GM12878 (cell line): ENCODE results near the gene ST3GAL5. TPM values are rescaled to one million over a fixed set of nuclear protein-coding genes. Genes with fewer than 3 reads are reported as not detected.

Experiments
- ATAC-seq: fragments of 200-7000 bp; cut with Tn5 transposase; 3 replicates; pipeline ENCODE4 v1.9.1; 2020; ENCODE audit warnings: mild to moderate bottlenecking, moderate library complexity
- BruUV-seq: library from RNA; stranded (reverse); fragments of 400-500 nt; replicated peaks from 2 replicates; lab custom pipeline; 2021; lab: Mats Ljungman, UMichigan
- CTCF ChIA-PET: fragments of 300-600 bp; sonication (Branson Sonifier 250); formaldehyde crosslinking; extraction: SDS; loops from one replicate; lab custom pipeline; 2021; ENCODE audit warnings: inconsistent platforms; lab: Yijun Ruan, JAX
- POLR2A ChIA-PET: fragments of 350-600 bp; formaldehyde crosslinking; extraction: SDS; loops from one replicate; lab custom pipeline; 2021; ENCODE audit warnings: inconsistent platforms; lab: Charles Lee
- RAD21 ChIA-PET: fragments of 300-600 bp; sonication (Branson Sonifier 250); formaldehyde crosslinking; loops from one replicate; lab custom pipeline; 2023; ENCODE audit warnings: antibody characterized with exemption; ENCODE audit not compliant: unreplicated experiment; lab: Charles Lee
- SMC1A ChIA-PET: fragments of 300-600 bp; sonication (Branson Sonifier 250); formaldehyde crosslinking; loops from one replicate; lab custom pipeline; 2023; ENCODE audit not compliant: unreplicated experiment, uncharacterized antibody; lab: Charles Lee
- DNase-seq: peaks from one replicate; pipeline ENCODE4 v3.0.0-alpha.2; 2011; ENCODE audit warnings: low read depth, low spot score
- FAIRE-seq: peaks from 3 replicates; lab custom pipeline; 2011; peaks lifted over from hg19 to GRCh38; lab: Jason Lieb, UNC
- H2AFZ ChIP-seq: 2 replicates; pipeline ENCODE4 v1.6.0; 2011; ENCODE audit warnings: low read depth, low read length, control low read depth; ENCODE audit not compliant: control insufficient read depth
- H3K27ac ChIP-seq: 2 replicates; pipeline ENCODE4 v1.5.1; 2011; ENCODE audit warnings: control low read depth; ENCODE audit not compliant: control insufficient read depth, insufficient read depth
- H3K27me3 ChIP-seq, 2 experiments: replicated peaks in 1 of 2; 2 replicates each; pipeline versions ENCODE4 v1.6.0 to v1.6.1; 2011; ENCODE audit warnings: low read length in 1 of 2; ENCODE audit not compliant: control insufficient read depth in 2 of 2, insufficient read depth in 2 of 2
- H3K36me3 ChIP-seq, 2 experiments: 2 replicates each; pipeline ENCODE4 v1.5.1; 2011; ENCODE audit warnings: low read length in 1 of 2; ENCODE audit not compliant: control insufficient read depth in 2 of 2, insufficient read depth in 2 of 2
- H3K4me1 ChIP-seq: 2 replicates; pipeline ENCODE4 v1.6.1; 2011; ENCODE audit warnings: mild to moderate bottlenecking, low read length, moderate library complexity, mixed read lengths; ENCODE audit not compliant: control insufficient read depth, insufficient read depth
- H3K4me2 ChIP-seq: 2 replicates; pipeline ENCODE4 v1.6.0; 2011; ENCODE audit warnings: control low read depth; ENCODE audit not compliant: control insufficient read depth, insufficient read depth
- H3K4me3 ChIP-seq: fragments of 200-600 bp; sonication (generic); 2 replicates; pipeline ENCODE4 v1.5.1; 2016
- H3K79me2 ChIP-seq: 2 replicates; pipeline ENCODE4 v1.6.0; 2011; ENCODE audit warnings: low read length; ENCODE audit not compliant: control insufficient read depth, insufficient read depth
- H3K9ac ChIP-seq: 2 replicates; pipeline ENCODE4 v1.8.0; 2011; ENCODE audit warnings: low read length, control low read depth, mixed read lengths; ENCODE audit not compliant: control insufficient read depth, insufficient read depth
- H3K9me3 ChIP-seq: replicated peaks from 3 replicates; pipeline ENCODE4 v1.5.1; 2011; ENCODE audit warnings: mild to moderate bottlenecking, low read length; ENCODE audit not compliant: control insufficient read depth, insufficient read depth
- H4K20me1 ChIP-seq: 2 replicates; pipeline ENCODE4 v1.6.0; 2011; ENCODE audit not compliant: control insufficient read depth, insufficient read depth
- EP300 ChIP-seq, 2 experiments: fragments of 150-350 bp in 1 of 2; IDR thresholded peaks; 2 replicates each; pipeline ENCODE4 v1.6.1; 2011 to 2012; ENCODE audit warnings: low read depth in 2 of 2, low read length in 2 of 2, borderline replicate concordance in 1 of 2, improper control_type of control experiment in 1 of 2, inconsistent platforms in 1 of 2; ENCODE audit not compliant: control insufficient read depth in 1 of 2
- EZH2 ChIP-seq: IDR thresholded peaks from 2 replicates; pipeline ENCODE4 v1.6.1; 2012; ENCODE audit warnings: low read depth, mild to moderate bottlenecking, control low read depth, inconsistent platforms, low read length, borderline replicate concordance; ENCODE audit not compliant: control insufficient read depth
- MTA2 ChIP-seq: fragments of 450-650 bp; IDR thresholded peaks from 2 replicates; pipeline ENCODE4 v1.6.1; 2016; ENCODE audit warnings: low read depth, mild to moderate bottlenecking, moderate library complexity
- NR2C1 ChIP-seq: fragments of 450-650 bp; IDR thresholded peaks from 2 replicates; pipeline ENCODE4 v1.6.1; 2017; ENCODE audit warnings: antibody characterized with exemption, mild to moderate bottlenecking, moderate library complexity
- PAX5 ChIP-seq: IDR thresholded peaks from 2 replicates; pipeline ENCODE4 v1.6.1; 2011; ENCODE audit warnings: low read depth, low read length, borderline replicate concordance
- RAD21 ChIP-seq: IDR thresholded peaks from 2 replicates; pipeline ENCODE4 v1.6.1; 2011; ENCODE audit warnings: mild to moderate bottlenecking, low read depth, low read length, moderate library complexity; ENCODE audit not compliant: insufficient read depth
- TBL1XR1 ChIP-seq: IDR thresholded peaks from 2 replicates; pipeline ENCODE4 v1.6.1; 2012; ENCODE audit warnings: low read depth, low read length, improper control_type of control experiment
- WGBS: methylation state at CpG from one replicate; pipeline ENCODE4 v1.1.6; 2016; ENCODE audit warnings: low lambda C conversion rate; ENCODE audit not compliant: insufficient replicate concordance, insufficient coverage; ENCODE audit errors: missing lambda C conversion rate; 5-methylcytosine and 5-hydroxymethylcytosine counted together
- in situ Hi-C: fragments of 300-500 bp; cut with MboI; formaldehyde crosslinking; loops from 9 replicates; pipeline ENCODE4 v1.14.3; 2018; ENCODE audit warnings: mixed read lengths
- intact Hi-C: fragments of 100-400 bp; cut with micrococcal nuclease; formaldehyde crosslinking; loops from one replicate; pipeline ENCODE4 v1.14.2; 2022; ENCODE audit not compliant: unreplicated experiment
- polyA plus RNA-seq, 11 experiments: library from polyadenylated mRNA; depleted of rRNA in 4 of 11; unstranded in 6 of 11; stranded (reverse) in 5 of 11; fragments of >200 nt; fragmentation: Nextera tagmentation in 4 of 11; fragmentation: Illumina TruSeq in 1 of 11; extraction: Ambion mirVana in 4 of 11; extraction: Trizol in 1 of 11; gene quantifications; 1 replicate in 1 of 11; 2 replicates in 10 of 11; pipeline versions ENCODE4 v1.2.1 to v1.2.3, GENCODE V29; 2011 to 2016; ENCODE audit warnings: inconsistent platforms in 2 of 11, missing spikeins in 2 of 11, low read depth in 1 of 11
- total RNA-seq, 4 experiments: library from RNA; depleted of rRNA in 3 of 4; stranded (reverse); fragments of >200 nt in 3 of 4; fragmentation: Illumina TruSeq in 1 of 4; extraction: Trizol in 1 of 4; gene quantifications; 2 replicates each; pipeline versions ENCODE4 v1.2.1 to v1.2.3, GENCODE V29; 2013 to 2021
- TF ChIP-seq, protein P1 (sequence below): fragments of 450-650 bp; IDR thresholded peaks from 2 replicates; pipeline ENCODE4 v1.6.1; 2016; ENCODE audit warnings: mild to moderate bottlenecking
- TF ChIP-seq, protein P2 (sequence below), 3 experiments: IDR thresholded peaks in 2 of 3; conservative IDR thresholded peaks in 1 of 3; 2 replicates each; pipeline ENCODE4 v1.5.1; 2011; ENCODE audit warnings: low read depth in 3 of 3, low read length in 3 of 3, mild to moderate bottlenecking in 3 of 3, control low read depth in 2 of 3, moderate library complexity in 2 of 3, inconsistent platforms in 1 of 3, mixed read lengths in 1 of 3; ENCODE audit not compliant: control insufficient read depth in 2 of 3, insufficient read depth in 1 of 3; ENCODE audit errors: extremely low read depth in 1 of 3
- TF ChIP-seq, protein P3 (sequence below): IDR thresholded peaks from 2 replicates; pipeline ENCODE4 v1.6.1; 2012; ENCODE audit warnings: low read depth, low read length, improper control_type of control experiment
- TF ChIP-seq, protein P4 (sequence below): fragments of 450-650 bp; formaldehyde crosslinking; IDR thresholded peaks from 2 replicates; pipeline ENCODE4 v1.4.0; 2022; ENCODE audit warnings: mild to moderate bottlenecking, moderate library complexity

ST3GAL5 gene
- total and polyA plus RNA-seq, 10 of the 15 experiments (the other 5 are each of a cell fraction or from before 2014, with no cell fraction given) = 5.2 to 60.9 (median 10.2) TPM

DNA sequence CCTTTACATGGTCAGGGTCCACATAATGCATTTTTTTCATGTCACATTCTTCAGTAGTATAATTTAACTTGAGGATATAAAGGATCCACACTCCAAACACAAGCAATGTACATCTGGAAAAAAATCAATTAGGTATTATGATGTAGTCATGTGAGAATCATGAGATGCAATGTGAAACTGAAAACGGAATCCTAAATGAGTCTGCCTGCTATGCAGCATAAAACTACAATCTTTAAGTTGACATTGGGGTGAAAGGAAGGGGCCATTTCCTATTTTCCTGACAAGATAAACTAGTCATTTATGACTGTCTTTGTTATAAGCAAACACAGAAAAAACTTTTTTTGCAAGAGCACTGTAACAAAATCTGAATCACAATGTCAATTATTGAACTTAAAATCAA, 27.6 kb downstream of the ST3GAL5 start (continued):
- TF ChIP-seq, protein P1, sequence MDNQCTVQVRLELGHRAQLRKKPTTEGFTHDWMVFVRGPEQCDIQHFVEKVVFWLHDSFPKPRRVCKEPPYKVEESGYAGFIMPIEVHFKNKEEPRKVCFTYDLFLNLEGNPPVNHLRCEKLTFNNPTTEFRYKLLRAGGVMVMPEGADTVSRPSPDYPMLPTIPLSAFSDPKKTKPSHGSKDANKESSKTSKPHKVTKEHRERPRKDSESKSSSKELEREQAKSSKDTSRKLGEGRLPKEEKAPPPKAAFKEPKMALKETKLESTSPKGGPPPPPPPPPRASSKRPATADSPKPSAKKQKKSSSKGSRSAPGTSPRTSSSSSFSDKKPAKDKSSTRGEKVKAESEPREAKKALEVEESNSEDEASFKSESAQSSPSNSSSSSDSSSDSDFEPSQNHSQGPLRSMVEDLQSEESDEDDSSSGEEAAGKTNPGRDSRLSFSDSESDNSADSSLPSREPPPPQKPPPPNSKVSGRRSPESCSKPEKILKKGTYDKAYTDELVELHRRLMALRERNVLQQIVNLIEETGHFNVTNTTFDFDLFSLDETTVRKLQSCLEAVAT = peak; percentile 47; the same call in 1 of the 2 replicates
- TF ChIP-seq, protein P2, sequence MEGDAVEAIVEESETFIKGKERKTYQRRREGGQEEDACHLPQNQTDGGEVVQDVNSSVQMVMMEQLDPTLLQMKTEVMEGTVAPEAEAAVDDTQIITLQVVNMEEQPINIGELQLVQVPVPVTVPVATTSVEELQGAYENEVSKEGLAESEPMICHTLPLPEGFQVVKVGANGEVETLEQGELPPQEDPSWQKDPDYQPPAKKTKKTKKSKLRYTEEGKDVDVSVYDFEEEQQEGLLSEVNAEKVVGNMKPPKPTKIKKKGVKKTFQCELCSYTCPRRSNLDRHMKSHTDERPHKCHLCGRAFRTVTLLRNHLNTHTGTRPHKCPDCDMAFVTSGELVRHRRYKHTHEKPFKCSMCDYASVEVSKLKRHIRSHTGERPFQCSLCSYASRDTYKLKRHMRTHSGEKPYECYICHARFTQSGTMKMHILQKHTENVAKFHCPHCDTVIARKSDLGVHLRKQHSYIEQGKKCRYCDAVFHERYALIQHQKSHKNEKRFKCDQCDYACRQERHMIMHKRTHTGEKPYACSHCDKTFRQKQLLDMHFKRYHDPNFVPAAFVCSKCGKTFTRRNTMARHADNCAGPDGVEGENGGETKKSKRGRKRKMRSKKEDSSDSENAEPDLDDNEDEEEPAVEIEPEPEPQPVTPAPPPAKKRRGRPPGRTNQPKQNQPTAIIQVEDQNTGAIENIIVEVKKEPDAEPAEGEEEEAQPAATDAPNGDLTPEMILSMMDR (IDR thresholded peaks at IDR 0.05 in 2 of 3, conservative IDR thresholded peaks at IDR 0.05 in 1 of 3; ENCODE audit: control insufficient read depth in 2 of 3, extremely low read depth in 1 of 3, insufficient read depth in 1 of 3, low read depth in 3 of 3, low read length in 3 of 3) = no peak
- TF ChIP-seq MTA2 (peak; percentile 60; the same call in 1 of the 2 replicates), RAD21 (no peak), NR2C1 (no peak), PAX5 (peak; percentile 19; the same call in 1 of the 2 replicates)

DNA sequence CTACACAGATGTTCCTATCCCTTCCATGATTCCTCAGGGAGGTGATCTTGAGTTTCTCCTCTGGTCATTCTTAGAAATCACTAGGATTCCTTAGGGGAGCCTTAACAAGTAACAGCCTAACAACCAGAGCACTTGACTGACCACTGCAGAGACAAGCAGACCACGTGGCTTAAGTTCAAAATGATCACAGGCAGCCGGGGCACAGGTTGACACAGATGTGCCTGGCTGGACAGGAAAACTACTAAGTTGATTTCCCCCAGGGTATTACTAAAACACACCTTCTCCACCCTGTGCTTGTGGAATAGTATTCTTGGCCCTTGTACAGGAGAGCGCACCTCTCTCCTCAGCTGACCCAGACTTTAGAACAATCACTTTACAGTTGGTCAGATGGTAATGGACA, 29.9 kb downstream of the ST3GAL5 start:
- Histone ChIP-seq H3K9me3 (peaks cover 8% of the 10 kb centered on the region), H3K27me3 (peaks cover 0 to 3% of the 10 kb centered on the region in 2 experiments; a peak in 1 of 4 replicates), H3K4me2 (no peak overlapping the region), H3K36me3 (peaks cover 0 to 7% of the 10 kb centered on the region in 2 experiments; a peak in 2 of 4 replicates), H3K4me1 (peaks cover 22% of the 10 kb centered on the region), H3K27ac (no peak overlapping the region), H3K9ac (no peak overlapping the region), H3K79me2 (no peaks in the 10 kb centered on the region), H3K4me3 (no peak overlapping the region), H4K20me1 (no peaks in the 10 kb centered on the region), H2AFZ (no peak overlapping the region)
- no peak for ATAC-seq
- no peak for FAIRE-seq
- in situ Hi-C loops = no loop called here
- CTCF ChIA-PET = interaction anchor here (1.1 to 1.9 kb wide), 4 partner anchors 21 to 32 kb away, joined by 3 to 11 read pairs (median 7); no protein-coding TSS in a partner anchor
- intact Hi-C loops = no loop called here
- no TSS peak for BruUV-seq
- POLR2A ChIA-PET = interaction anchor here (3.7 kb wide), 1 partner anchor 27 kb away, joined by 34 read pairs; the partner anchor contains the start of gene ST3GAL5
- RAD21 ChIA-PET = interaction anchor here (0.5 to 1.8 kb wide), 3 partner anchors 137 to 891 kb away, joined by 4 to 13 read pairs (median 7); no protein-coding TSS in a partner anchor
- SMC1A ChIA-PET = interaction anchor here (1.1 to 2.7 kb wide), 6 partner anchors 19 to 245 kb away, joined by 3 to 21 read pairs (median 4); partner anchors contain the start of gene ST3GAL5
- no peak for DNase-seq
- WGBS = 31% methylated on average over 3 of the region's 3 CpGs
- TF ChIP-seq, protein P3, sequence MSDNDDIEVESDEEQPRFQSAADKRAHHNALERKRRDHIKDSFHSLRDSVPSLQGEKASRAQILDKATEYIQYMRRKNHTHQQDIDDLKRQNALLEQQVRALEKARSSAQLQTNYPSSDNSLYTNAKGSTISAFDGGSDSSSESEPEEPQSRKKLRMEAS = no peak
- TF ChIP-seq, protein P4, sequence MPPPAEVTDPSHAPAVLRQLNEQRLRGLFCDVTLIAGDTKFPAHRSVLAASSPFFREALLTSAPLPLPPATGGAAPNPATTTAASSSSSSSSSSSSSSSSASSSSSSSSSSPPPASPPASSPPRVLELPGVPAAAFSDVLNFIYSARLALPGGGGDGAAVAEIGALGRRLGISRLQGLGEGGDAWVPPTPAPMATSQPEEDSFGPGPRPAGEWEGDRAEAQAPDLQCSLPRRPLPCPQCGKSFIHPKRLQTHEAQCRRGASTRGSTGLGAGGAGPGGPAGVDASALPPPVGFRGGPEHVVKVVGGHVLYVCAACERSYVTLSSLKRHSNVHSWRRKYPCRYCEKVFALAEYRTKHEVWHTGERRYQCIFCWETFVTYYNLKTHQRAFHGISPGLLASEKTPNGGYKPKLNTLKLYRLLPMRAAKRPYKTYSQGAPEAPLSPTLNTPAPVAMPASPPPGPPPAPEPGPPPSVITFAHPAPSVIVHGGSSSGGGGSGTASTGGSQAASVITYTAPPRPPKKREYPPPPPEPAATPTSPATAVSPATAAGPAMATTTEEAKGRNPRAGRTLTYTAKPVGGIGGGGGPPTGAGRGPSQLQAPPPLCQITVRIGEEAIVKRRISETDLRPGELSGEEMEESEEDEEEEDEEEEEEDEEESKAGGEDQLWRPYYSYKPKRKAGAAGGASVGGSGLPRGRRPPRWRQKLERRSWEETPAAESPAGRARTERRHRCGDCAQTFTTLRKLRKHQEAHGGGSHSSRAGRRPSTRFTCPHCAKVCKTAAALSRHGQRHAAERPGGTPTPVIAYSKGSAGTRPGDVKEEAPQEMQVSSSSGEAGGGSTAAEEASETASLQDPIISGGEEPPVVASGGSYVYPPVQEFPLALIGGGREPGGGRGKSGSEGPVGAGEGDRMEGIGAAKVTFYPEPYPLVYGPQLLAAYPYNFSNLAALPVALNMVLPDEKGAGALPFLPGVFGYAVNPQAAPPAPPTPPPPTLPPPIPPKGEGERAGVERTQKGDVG (CRISPR knock-in tag) = no peak
- TF ChIP-seq TBL1XR1 (no peak), EP300 (IDR thresholded peaks at IDR 0.05; ENCODE audit: borderline replicate concordance in 1 of 2, control insufficient read depth in 1 of 2, low read depth in 2 of 2, low read length in 2 of 2) (no peak), EZH2 (no peak)
